Ecto neural progenitor cell (in vitro differentiated cells): ENCODE measurements around the gene PLXNA4.

Source experiments
- DNase-seq: peaks from one replicate; pipeline ENCODE4 v3.0.0-alpha.2; 2018; ENCODE audit warnings: low spot score

The PLXNA4 gene

DNA sequence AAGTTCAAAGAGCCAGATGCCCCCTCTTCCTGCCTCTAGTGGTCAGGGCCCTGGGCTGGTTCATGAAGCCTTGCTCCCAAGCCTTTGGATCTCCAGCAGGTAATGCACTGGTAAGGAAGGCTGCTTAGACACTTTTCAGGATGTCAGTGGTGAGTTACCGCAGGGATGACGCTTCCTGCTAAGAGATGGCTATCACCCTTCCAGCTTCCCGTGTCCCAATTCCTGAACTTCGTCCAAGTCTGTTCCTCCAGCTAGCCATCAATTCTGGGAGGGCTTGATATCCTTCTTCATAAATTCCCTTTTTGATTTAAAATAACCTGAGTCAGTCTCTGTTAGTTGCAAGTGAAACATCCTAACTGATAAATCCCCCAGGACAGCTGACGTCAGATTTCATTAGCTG lies 221.2 kb downstream of the PLXNA4 start:
- DNase-seq = no peak

DNA sequence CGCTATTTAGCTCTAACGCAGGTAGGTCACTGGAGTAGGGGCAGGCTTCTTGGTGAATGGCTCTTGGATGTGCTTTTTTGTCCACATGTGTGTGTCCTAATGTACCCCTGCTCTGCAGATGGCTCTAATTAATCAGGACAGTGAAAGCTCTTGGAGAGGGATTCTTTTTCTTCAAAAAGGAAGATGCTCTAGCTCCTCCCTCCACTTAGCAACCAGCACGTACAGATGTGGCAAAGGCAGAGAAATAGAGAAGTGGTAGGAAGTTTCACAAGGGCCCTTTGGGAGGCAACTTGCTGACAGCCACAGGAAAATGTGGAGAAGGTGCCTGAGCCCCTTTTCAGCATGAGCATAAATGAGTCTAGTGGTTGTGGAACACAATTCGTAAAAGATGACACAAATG lies 221.7 kb downstream of the PLXNA4 start:
- DNase-seq = no peak

DNA sequence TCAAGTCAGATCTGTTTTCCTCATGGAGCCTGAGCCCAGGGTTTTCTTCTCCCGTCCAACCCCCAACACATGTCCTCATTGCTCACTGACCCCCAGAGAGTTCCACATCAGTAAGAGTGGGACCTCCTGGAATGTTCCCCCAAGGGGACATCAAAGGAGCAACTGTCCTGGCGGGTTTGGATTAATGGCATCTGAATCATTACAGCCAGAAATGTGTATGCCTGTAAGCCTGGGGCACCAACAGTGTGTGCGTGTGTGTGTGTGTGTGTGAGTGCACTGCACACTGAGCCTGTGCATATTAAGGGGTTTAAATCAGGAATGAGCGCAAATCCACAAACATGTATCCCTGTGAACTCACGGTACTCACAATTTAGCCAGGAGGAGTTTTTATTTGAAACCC lies 222.3 kb downstream of the PLXNA4 start:
- no peak for DNase-seq

DNA sequence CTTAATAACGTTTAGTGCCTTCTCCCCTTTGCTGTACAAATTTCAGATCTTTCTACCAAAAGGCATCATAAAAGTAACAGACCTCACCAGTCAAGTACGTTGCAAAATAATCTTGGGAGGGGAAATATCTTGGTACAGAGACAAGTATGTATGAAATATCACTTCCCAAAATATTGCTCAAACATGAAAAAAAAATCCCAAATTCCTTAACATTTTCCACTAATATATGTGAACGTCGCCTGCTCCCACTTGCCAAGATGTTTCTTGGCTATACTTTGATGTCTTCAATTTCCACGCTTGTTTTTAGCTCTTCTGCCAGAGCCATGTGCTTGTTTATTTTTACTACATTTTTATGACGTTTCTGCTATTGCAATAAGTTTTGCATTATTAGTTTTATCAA lies 223.5 kb downstream of the PLXNA4 start:
- DNase-seq = no peak

DNA sequence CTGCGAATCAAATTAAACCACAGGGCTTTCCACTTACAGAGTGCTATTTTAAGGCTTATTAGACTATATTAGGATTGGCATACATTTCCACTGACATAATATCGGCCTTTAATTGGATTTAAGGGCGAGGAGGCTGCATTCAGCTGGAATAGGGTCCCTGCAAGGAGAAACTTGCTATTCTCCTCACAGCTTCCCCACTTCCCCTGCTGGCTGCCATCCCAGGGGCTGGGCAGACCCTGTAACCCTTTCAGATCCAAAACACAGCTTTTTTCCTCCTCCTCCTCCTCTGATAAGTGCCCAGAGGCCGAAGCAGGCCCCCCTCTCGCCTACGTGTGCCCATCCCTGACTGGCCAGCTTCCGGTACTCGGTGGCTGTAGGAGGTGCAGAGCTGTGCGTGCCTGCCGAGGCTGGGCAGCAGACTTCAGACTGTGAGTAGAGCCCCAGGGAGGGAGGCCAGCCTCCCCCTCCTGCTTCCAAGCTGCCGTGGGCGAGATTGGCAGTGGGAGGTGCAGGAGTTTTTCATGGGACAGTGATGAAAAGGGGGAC lies 224.2 kb downstream of the PLXNA4 start:
- DNase-seq = no peak

DNA sequence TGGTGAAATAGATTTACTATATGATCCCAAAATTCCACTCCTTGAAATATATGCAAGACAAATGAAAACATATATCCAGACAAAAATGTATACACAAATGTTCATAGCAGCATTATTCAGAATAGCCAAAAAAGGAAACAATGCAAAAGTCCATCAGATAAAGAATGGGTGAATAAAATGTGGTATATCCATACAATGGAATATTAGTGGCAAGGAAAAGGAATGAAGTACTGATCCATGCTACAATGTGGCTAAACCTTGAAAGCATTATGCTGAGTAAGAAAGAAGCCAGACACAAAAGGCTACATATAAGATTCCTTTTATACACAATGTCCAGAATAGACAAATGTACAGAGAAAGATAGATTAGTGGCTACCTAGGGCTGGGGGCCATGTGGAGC lies 225.5 kb downstream of the PLXNA4 start:
- DNase-seq = no peak

DNA sequence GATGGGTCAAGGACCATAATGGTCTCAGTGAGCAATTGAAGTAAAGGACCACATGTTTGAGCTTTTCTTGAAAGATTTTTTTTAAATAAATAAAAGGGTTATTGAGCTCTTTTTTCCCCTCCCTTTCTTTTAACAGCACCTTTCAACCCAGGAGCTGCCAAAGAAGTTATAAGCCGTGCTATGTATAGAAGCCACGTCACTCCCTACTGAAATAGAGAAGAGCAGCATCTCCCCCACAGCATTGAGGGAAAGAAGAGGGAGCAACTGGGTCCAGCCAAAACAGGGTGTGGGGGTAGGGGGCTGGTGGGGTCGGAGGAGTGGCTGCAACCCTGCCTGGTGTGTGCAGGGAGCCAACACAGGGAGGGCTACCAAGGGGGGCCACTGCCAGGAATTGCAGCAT lies 227.2 kb downstream of the PLXNA4 start:
- DNase-seq = no peak

DNA sequence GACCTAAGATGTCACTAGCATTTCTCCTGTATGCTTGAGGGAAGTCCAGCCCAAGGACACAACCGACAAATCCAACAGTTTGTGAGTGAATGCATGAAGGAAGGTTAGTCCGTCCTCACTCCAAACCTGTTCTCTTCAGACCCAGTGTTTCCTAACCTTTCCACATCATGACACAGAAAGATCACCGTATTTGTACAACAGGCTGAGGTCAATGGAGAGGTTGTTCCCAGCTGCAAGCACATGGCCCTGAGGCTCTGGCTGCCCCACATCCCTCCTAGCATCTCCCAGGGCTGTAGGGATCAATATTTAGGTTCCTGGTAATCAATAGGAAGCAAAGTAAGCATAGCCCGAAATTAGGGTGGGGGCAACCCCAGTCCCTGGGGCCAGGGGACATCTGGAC lies 227.9 kb downstream of the PLXNA4 start:
- DNase-seq = no peak

DNA sequence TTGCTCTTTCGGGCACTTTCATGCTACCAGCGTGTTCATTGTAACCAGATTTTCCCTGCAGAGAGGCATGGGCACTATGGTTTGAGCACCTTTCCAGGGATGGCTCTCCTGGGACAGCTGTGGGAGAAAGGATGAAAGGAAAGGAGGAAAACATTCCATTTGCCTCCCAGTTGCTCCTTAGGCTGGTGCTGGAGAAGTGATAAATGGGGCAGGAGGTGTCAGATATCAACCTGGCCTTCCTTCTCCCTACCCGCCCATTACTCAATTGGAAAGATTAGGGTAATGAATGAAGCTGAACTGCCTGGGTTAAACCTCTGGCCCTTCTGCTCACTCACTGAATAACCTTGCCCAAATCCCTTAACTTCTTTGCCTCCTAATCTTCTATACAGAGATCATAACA lies 228.4 kb downstream of the PLXNA4 start:
- DNase-seq = no peak

DNA sequence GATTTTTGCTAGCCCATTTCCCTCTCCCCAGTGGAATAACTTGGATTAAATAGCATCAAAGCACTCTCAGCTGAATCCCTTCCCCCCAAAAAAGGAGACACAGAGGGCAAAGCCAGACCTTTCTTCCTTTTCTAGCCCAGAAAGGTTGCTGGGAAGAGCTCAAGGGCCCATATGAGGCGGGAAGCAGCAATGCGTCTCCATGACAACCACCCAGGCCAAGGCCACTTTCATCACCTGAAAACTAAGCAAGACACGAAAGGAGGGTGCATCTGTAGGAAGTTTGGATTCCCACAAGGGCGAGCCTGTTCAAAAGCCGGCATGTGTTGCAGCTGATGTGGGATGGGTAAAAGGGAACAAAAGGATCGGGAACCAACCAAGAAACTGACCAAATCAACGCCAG lies 229.1 kb downstream of the PLXNA4 start:
- DNase-seq = no peak

DNA sequence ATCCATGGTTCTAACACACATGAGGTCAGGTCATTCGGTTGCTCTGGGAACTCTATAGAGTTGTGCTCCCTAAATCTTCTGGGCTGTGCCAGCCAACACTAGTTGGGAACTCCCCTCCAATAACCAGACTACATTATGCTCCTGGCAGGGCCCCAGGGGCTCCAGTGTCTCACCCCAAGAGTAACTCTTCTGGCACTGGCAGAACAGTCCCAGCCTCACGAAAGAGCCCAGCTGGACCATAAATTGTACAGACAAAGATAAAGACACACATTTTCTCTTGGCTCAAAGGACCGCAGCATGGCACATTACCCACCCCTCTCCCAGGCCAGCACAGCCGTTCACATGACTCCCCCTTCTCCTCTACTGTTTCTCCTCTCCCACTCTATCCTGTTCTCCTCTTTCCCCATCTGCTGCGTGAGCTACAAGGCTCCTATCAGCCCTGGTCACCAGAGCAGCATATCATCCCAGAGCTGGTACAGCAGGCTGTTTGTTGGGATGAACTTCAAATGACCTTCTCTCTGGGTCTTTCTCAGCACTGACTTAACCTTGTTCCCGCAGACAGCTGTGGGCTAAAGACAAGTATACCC lies 230.6 kb downstream of the PLXNA4 start:
- no peak for DNase-seq

DNA sequence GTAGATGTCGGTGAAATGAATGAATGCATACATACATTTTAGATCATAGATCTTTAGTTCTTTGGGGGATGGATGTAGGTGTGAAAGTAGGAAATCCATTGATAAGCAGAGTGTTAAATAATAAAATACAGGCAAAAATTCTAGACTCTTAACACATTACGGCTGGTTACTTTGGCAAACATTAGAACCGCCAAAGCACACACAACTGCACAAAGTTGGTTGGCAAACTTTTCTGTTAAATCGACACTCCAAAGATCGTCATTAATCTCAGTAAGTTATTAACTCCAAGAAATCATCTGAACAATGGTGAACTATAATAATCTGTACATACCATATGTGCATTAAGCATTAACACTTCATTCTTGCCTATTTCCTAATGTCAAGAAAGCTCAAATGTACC lies 231.2 kb downstream of the PLXNA4 start:
- no peak for DNase-seq

DNA sequence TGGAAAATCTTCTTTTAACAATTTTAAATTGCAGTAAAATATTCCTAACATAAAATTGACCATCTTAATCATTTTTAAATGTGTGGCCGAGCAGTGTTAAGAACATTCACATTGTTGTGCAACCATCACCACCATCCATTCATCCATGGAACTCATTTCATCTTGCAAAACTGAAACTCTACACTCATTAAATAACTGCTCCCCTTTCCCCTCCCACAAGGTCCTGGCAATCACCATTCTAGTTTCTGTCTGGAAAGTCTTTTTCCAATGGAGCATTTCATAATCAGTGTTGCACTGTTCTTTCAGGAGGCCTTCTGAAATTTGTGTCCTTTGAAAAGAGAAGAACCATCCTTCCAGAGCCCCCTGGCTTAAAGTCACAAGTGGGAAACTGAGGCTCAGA lies 233.1 kb downstream of the PLXNA4 start:
- no peak for DNase-seq

DNA sequence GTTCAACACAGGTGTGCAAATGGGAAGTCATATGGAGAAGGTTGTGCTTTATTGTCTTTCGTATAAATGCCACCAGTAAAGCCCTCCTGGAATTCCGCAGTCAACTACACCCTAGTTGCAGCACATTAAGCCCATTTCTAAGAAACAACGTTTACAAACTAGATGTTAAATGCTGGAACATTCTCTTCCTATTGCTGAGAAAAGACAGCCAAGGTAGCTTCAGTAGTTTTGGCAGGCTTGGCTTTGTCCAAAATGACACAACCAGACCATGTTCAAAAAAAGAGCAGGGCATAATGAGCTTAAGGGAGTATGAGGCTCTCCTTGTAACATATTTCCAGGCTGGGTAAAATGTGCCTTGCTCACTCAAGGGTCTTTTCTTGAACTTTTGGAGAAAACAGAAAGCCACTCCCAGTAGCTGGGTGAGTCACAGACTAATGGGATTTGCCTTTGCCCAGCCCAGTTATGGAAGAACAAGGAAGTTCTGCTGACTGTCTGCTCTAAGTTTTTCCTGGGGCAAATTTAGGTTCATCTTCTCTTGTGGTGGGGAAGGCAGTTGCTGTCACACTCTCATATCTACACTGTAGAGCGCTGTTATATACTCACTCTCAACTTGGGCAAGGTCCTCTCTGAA lies 238.7 kb downstream of the PLXNA4 start:
- no peak for DNase-seq

DNA sequence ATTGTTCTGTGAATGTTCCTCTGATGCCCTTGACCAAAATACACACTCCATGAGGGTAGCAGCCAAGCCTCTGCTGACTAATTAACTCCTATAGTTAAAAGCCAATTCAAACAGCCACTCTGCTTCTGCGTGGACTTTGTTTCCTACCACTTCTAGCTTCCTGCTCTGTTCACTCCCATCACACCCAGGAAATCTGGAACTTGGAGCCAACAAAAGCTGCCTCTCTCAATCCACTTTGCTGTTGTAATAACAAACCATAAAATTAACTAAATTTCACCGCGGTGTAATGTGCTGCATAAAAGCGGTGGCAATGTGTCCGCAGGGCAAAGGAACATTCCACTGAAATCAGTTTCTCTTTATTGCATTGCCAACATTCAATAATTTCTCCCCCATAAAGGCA lies 239.5 kb downstream of the PLXNA4 start:
- no peak for DNase-seq

DNA sequence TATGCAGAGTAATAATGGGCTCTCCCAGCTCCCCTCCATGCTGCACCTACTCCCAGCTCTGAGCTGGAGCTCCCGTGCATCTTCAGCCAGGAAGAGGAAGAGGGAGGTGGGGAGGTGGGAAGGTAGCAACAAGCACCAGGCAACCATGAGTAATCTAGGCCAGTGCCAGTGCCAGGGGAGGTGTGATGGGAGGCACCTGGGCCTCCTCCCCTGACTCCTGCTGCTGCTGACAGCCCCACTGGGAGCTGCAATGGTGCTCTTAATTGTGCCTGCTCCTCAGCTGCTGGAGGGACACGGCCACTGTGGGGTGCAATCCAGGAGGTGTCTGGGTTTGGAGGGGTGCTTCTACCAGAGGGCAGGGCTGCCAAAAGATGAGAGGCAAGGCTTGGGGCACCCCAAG lies 243.0 kb downstream of the PLXNA4 start:
- DNase-seq = no peak

DNA sequence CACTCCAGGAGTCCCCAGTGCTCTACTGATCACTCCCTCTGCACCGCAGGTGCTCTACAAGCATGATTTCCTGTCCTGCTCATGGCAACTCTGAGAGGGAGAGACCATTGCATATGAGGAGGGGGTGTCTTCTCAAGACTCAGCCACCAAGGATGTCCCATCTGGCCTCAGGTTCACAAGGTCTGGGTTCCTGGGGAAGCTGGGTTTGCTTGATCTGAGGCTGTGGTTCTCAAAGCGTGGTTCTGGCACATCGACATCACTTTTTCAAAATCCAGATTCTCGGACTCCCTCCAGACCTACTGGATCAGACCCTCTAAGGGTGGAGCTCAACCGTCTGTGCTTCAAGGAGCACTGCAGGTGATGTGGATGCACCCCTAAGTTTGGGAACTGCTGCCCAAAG lies 247.5 kb downstream of the PLXNA4 start:
- DNase-seq = no peak

DNA sequence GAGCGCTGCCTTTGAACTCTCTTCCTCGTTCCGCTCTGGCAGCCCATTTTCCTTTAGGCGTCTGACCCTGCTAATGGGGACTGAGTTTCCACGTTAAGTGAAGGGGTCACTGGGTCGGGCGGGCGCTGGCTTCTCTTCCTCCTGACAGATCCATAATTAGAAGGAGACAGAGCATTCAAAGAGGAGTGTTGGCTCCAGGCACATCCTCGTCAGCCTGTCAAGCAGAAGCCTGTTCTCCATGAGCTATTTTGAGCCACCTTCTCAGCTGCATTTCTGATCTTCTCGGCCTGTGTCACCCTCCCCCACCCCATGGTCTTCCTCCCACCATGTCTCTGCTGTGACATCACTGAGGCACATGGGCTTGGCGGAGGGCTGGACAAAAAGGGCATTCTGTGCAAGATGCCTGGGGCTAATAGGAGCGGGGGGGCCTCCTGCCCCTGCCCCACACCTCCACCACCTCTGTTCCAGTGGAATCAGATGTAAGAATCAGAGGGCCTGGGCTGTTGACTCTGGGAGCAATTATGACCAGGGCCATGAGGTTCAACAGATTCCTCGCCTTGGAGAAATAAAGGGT lies 248.1 kb downstream of the PLXNA4 start:
- no peak for DNase-seq

DNA sequence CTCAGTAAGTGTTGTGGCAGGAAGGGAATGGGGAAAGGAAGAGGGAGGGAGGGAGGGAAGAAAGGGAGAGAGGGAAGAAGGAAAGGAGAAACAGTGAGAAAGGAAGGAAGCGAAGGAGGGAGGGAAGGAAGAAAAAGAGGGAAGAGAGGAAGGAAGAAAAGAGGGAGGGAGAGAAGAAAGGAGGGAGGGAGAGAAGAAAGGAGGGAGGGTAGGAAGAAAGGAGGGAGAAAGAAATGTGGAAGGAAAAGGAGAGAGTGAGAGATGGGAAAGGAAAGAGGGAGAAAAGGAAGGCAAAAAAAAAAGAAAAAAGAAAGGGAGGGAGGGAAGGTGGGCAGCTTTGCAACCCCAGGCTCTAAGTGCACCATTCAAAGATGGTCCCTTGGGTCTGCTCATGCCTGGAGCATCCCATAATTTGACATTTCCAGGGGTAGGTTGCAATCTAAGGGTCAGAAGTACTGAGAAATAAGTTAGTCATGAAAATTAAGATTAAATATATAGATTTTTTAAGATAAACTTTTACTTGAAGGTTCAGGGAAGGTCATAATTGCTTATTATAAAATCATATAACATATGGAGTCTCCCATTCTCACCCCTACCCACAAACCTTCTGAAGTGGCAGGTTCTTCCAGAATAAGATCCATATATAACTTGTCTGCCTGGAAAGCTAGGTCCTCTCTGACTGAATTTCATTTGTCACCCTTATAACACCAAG lies 249.2 kb downstream of the PLXNA4 start:
- DNase-seq = no peak

DNA sequence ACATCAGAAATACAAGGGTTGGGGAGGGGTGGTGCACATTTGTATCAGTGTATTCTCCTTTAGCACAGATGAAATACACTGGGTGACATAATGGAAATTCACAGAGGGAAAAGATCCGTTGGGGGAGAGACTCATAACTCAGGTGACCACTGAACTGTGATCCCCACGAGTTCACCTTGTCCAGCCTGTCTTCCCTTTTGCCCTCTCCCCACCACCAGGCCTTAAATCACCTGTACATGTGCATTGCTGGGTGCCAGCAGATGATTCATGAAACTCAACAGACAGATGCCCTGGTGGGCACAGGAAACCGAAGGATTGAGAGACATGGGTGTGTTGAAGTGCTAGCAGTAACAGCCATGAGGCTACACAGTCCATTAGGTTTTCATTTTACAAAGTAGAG lies 253.3 kb downstream of the PLXNA4 start:
- no peak for DNase-seq

DNA sequence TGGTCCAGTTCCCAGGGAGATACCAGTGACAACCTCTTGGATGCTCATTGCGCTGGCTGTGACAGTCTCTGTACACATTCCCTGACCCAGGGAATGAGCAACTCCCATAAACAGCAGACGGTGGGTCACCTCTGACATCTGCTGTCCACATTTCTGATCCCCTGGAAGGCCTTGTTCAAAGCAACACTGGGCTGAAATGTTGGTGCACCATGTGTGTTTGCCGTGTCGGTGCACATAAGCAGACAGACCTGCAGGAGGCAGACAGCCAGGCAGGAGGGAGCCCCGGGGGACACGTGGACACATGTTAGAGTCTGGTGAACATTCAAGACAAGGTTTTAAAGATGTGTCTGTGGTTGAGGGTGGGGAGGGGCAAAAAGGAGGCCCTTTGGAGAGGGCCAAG lies 254.9 kb downstream of the PLXNA4 start:
- no peak for DNase-seq

DNA sequence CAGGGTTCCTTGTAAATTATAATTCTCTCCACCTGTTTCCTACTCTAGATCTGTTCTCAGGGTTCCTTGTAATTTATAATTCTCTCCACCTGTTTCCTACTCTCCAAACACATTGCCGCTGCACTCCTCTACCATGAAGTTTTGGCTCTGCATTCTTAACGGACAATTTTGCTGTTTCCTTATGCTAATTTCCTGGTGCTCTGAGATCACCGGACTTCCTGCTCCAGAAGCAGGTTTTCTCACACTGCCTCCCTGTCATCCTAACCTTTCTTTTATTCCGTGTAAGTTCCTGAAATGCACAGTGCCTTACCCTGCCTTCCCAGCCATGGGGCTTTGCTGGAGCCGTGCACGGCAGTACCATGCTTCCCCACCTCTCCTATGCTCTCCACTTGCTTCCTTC lies 256.8 kb downstream of the PLXNA4 start:
- DNase-seq = no peak
